Measurements from ENCODE around the gene KRIT1. TPM values are rescaled to one million over a fixed set of nuclear protein-coding genes. Genes with fewer than 3 reads are reported as not detected.

KRIT1 gene
- total and polyA plus RNA-seq, 2 of the 13 experiments (the other 11 are each of a cell fraction or from before 2014, with no cell fraction given), result 29.4 to 37.7 TPM

GRCh38 chr7:92200791-92201190, 44.9 kb downstream of the KRIT1 start (continued):
- TF ChIP-seq ZNF18 (CRISPR knock-in tag; IDR thresholded peaks at IDR 0.05; ENCODE audit: insufficient replicate concordance), result no peak
- no peak for TF ChIP-seq PTBP1 (IDR thresholded peaks at IDR 0.05; ENCODE audit: low read depth, low read length, poor library complexity, severe bottlenecking)

DNA sequence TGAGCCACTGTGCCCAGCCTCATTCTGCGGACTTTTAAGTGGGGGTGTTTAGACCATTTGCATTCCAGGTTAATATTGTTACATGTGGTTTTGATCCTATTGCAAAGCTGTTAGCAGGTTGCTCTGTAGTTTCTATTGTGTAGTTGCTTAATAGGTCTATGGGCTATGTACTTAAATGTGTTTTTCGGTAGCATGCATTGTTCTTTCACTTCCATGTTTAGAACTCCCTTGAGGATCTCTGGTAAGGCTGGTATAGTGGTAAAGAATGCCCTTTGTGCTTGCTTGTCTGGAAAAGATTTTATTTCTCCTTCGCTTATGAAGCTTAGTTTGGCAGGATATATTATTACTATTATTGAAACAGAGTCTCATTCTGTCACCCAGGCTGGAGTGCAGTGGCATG, 53.4 kb downstream of the KRIT1 start:
- H3K79me2 ChIP-seq (ENCODE audit: insufficient read depth, low read length), result no peaks in the 10 kb centered on the region
- no TSS peak for BruUV-seq (replicated peaks)
- in situ Hi-C loops (cut with HindIII; ENCODE audit: extremely low pct_ligation_motif_present, low pct_unique_long_range_greater_than_20kb), result no loop called here
- intact Hi-C loops (cut with micrococcal nuclease; ENCODE audit: unreplicated experiment), result no loop called here
- POLR2A ChIA-PET, result no interaction called here
- DNase-seq (ENCODE audit: low spot score) (no peak), ATAC-seq (no peak), FAIRE-seq (no peak)
- peaks cover 30% of the 10 kb centered on the region for H3K9me3 ChIP-seq (ENCODE audit: low read length)
- no peak overlapping the region for H3K27ac ChIP-seq (ENCODE audit: extremely low read length, insufficient read depth, low read length)
- H3K4me3 ChIP-seq (replicated peaks in 1 of 3; ENCODE audit: insufficient read depth in 1 of 3, low read depth in 2 of 3, low read length in 3 of 3), result no peak overlapping the region
- no peak overlapping the region for H3K9ac ChIP-seq (ENCODE audit: insufficient read depth, low read depth, low read length)
- WGBS (ENCODE audit: low lambda C conversion rate), result 96% methylated on average over 3 of the region's 3 CpGs
- H3K4me1 ChIP-seq (ENCODE audit: insufficient read depth, low read length), result no peaks in the 10 kb centered on the region
- H2AFZ ChIP-seq (ENCODE audit: low read length), result no peak overlapping the region
- CTCF ChIA-PET (ENCODE audit: low intra/inter-chr PET ratio, low total read pairs), result no interaction called here
- no peak overlapping the region for H3K4me2 ChIP-seq (ENCODE audit: low read depth, low read length)
- no peaks in the 10 kb centered on the region for H3K36me3 ChIP-seq (replicated peaks in 1 of 2; ENCODE audit: control insufficient read depth in 1 of 2, insufficient read depth in 2 of 2, low read length in 2 of 2)
- no peaks in the 10 kb centered on the region for H4K20me1 ChIP-seq (ENCODE audit: insufficient read depth, low read length)
- H3K27me3 ChIP-seq (ENCODE audit: control insufficient read depth in 1 of 2, insufficient read depth in 2 of 2, low read length in 2 of 2), result no peaks in the 10 kb centered on the region
- TF ChIP-seq STAG1 (CRISPR knock-in tag; IDR thresholded peaks at IDR 0.05), result no peak
- TF ChIP-seq RARG (CRISPR knock-in tag; IDR thresholded peaks at IDR 0.05; ENCODE audit: low read depth), result no peak
- TF ChIP-seq ZSCAN31 (CRISPR knock-in tag; IDR thresholded peaks at IDR 0.05; ENCODE audit: low read depth), result no peak
- TF ChIP-seq TEAD3 (CRISPR knock-in tag; optimal IDR thresholded peaks at IDR 0.05; ENCODE audit: borderline replicate concordance), result no peak
- no peak for TF ChIP-seq ZNF142 (CRISPR knock-in tag; IDR thresholded peaks at IDR 0.05)
- TF ChIP-seq SALL2 (CRISPR knock-in tag; IDR thresholded peaks at IDR 0.05), result no peak
- TF ChIP-seq NFAT5 (CRISPR knock-in tag; IDR thresholded peaks at IDR 0.05), result no peak
